Endothelial cell of umbilical vein (primary cell): ENCODE results near the gene RPL36A. TPM values are rescaled to one million over a fixed set of nuclear protein-coding genes. Genes with fewer than 3 reads are reported as not detected.

Source experiments
- Bru-seq: library from RNA; stranded (reverse); fragments of 400-500 nt; gene quantifications from one replicate; lab custom pipeline; 2021; lab: Mats Ljungman, UMichigan
- BruChase-seq, 2 experiments: library from RNA; stranded (reverse); fragments of 400-500 nt; gene quantifications; one replicate each; lab custom pipeline; 2021; lab: Mats Ljungman, UMichigan
- BruUV-seq: library from RNA; stranded (reverse); fragments of 400-500 nt; replicated peaks from 2 replicates; lab custom pipeline; 2021; lab: Mats Ljungman, UMichigan
- CTCF ChIA-PET: fragments of 300-600, 350-600 bp; sonication (Branson Sonifier 250); formaldehyde crosslinking; loops from one replicate; lab custom pipeline; 2021; ENCODE audit warnings: antibody characterized with exemption, inconsistent platforms; lab: Charles Lee
- POLR2A ChIA-PET: fragments of 300-600, 350-600 bp; sonication (Branson Sonifier 250); formaldehyde crosslinking; loops from one replicate; lab custom pipeline; 2021; ENCODE audit warnings: antibody characterized with exemption, inconsistent platforms; lab: Charles Lee
- DNase-seq: peaks from one replicate; pipeline ENCODE4 v3.0.0-alpha.2; 2011; ENCODE audit warnings: low read depth, low spot score
- FAIRE-seq: peaks from 2 replicates; lab custom pipeline; 2011; peaks lifted over from hg19 to GRCh38; lab: Jason Lieb, UNC
- H2AFZ ChIP-seq: 2 replicates; pipeline ENCODE4 v1.6.0; 2012; ENCODE audit warnings: low read depth, low read length, control low read depth, inconsistent platforms
- H3K27ac ChIP-seq: 2 replicates; pipeline ENCODE4 v1.5.1; 2011; ENCODE audit warnings: low read depth, mild to moderate bottlenecking, control low read depth, low read length, moderate library complexity; ENCODE audit not compliant: insufficient read depth
- H3K27me3 ChIP-seq, 2 experiments: 2 replicates each; pipeline versions ENCODE4 v1.6.0 to v1.6.1; 2011; ENCODE audit warnings: low read length in 2 of 2, mixed read lengths in 1 of 2; ENCODE audit not compliant: control insufficient read depth in 2 of 2, insufficient read depth in 2 of 2
- H3K36me3 ChIP-seq, 2 experiments: 2 replicates in 1 of 2; 3 replicates in 1 of 2; pipeline ENCODE4 v1.5.1; 2011; ENCODE audit warnings: low read length in 2 of 2, mild to moderate bottlenecking in 1 of 2, moderate library complexity in 1 of 2; ENCODE audit not compliant: control insufficient read depth in 2 of 2, insufficient read depth in 2 of 2; ENCODE audit errors: extremely low read depth in 1 of 2
- H3K4me1 ChIP-seq: 3 replicates; pipeline ENCODE4 v1.5.1; 2011; ENCODE audit warnings: mild to moderate bottlenecking, low read length; ENCODE audit not compliant: control insufficient read depth, insufficient read depth; ENCODE audit errors: extremely low read depth
- H3K4me2 ChIP-seq: 2 replicates; pipeline ENCODE4 v1.6.1; 2011; ENCODE audit warnings: low read length, control low read depth, mixed read lengths; ENCODE audit not compliant: insufficient read depth
- H3K4me3 ChIP-seq, 3 experiments: fragments of 200-600 bp in 1 of 3; sonication (generic), shearing (Covaris generic) in 1 of 3; replicated peaks in 1 of 3; 2 replicates each; pipeline ENCODE4 v1.5.1; 2011 to 2016; ENCODE audit warnings: control low read depth in 3 of 3, low read length in 3 of 3, mild to moderate bottlenecking in 2 of 3, inconsistent platforms in 1 of 3, low read depth in 1 of 3, moderate library complexity in 1 of 3; ENCODE audit not compliant: insufficient read depth in 1 of 3
- H3K79me2 ChIP-seq: 2 replicates; pipeline ENCODE4 v1.6.0; 2012; ENCODE audit warnings: low read length, inconsistent platforms; ENCODE audit not compliant: control insufficient read depth, insufficient read depth
- H3K9ac ChIP-seq: replicated peaks from 2 replicates; pipeline ENCODE3; 2011; ENCODE audit warnings: low read length, control low read depth; ENCODE audit not compliant: insufficient read depth; ENCODE audit errors: extremely low read depth
- H3K9me1 ChIP-seq: replicated peaks from 3 replicates; pipeline ENCODE4 v1.6.0; 2011; ENCODE audit warnings: mild to moderate bottlenecking, low read length; ENCODE audit not compliant: control insufficient read depth, insufficient read depth; ENCODE audit errors: extremely low read depth
- H3K9me3 ChIP-seq: replicated peaks from 2 replicates; pipeline ENCODE4 v1.5.1; 2012; ENCODE audit warnings: low read length, inconsistent platforms; ENCODE audit not compliant: control insufficient read depth, insufficient read depth
- H4K20me1 ChIP-seq: replicated peaks from 2 replicates; pipeline ENCODE3; 2011; ENCODE audit warnings: mild to moderate bottlenecking, low read length; ENCODE audit not compliant: control insufficient read depth, insufficient read depth; ENCODE audit errors: extremely low read depth
- FOS ChIP-seq: IDR thresholded peaks from 2 replicates; pipeline ENCODE4 v1.6.1; 2011; ENCODE audit warnings: mild to moderate bottlenecking, low read length, moderate library complexity, borderline replicate concordance; ENCODE audit not compliant: insufficient read depth
- MYC ChIP-seq: IDR thresholded peaks from one replicate; pipeline ENCODE4 v1.6.1; 2011; ENCODE audit warnings: mild to moderate bottlenecking, low read depth, low read length
- POLR2A ChIP-seq: IDR thresholded peaks from 2 replicates; pipeline ENCODE4 v1.6.1; 2012; ENCODE audit warnings: low read depth, mild to moderate bottlenecking, control low read depth, low read length
- POLR2AphosphoS5 ChIP-seq: IDR thresholded peaks from 2 replicates; pipeline ENCODE4 v1.6.1; 2012; ENCODE audit warnings: low read depth, mild to moderate bottlenecking, control low read depth, low read length, moderate library complexity; ENCODE audit not compliant: insufficient read depth
- dilution Hi-C: fragments of 300-500 bp; cut with MboI; formaldehyde crosslinking; loops from one replicate; pipeline ENCODE4 v1.15.0; 2019; ENCODE audit warnings: low sequenced_read_pairs; ENCODE audit not compliant: extremely low pct_ligation_motif_present
- intact Hi-C: fragments of 100-400 bp; cut with micrococcal nuclease; formaldehyde crosslinking; loops from one replicate; pipeline ENCODE4 v1.10.0; 2022
- long read RNA-seq: library from polyadenylated mRNA; stranded (forward); transcript quantifications from one replicate; pipeline ENCODE4 v2.0.0, GENCODE V29; 2021
- polyA minus RNA-seq, 3 experiments: library from RNA; depleted of rRNA, polyadenylated mRNA; stranded (reverse); fragments of >200 nt; gene quantifications; 1 replicate in 1 of 3; 2 replicates in 2 of 3; pipeline ENCODE4 v1.2.3, GENCODE V29; 2011
- polyA plus RNA-seq, 4 experiments: library from polyadenylated mRNA; depleted of rRNA in 3 of 4; stranded (reverse) in 3 of 4; unstranded in 1 of 4; fragments of >200 nt; gene quantifications; 2 replicates each; pipeline versions ENCODE4 v1.2.1 to v1.2.3, GENCODE V29; 2011 to 2012; ENCODE audit warnings: missing spikeins in 1 of 4
- total RNA-seq: library from RNA; stranded (reverse); gene quantifications from 2 replicates; pipeline ENCODE4 v1.2.3, GENCODE V29; 2021
- TF ChIP-seq, protein P1 (sequence below): IDR thresholded peaks from 2 replicates; pipeline ENCODE4 v1.6.1; 2011; ENCODE audit not compliant: insufficient read depth, insufficient read length
- TF ChIP-seq, protein P2 (sequence below), 2 donors: IDR thresholded peaks; 1 replicate in 1 of 2; 2 replicates in 1 of 2; pipeline ENCODE4 v1.5.1; 2011; ENCODE audit warnings: low read length in 2 of 2, mild to moderate bottlenecking in 2 of 2, moderate library complexity in 2 of 2, control low read depth in 1 of 2, inconsistent platforms in 1 of 2, low read depth in 1 of 2; ENCODE audit not compliant: insufficient read depth in 1 of 2; ENCODE audit errors: extremely low read depth in 1 of 2

Gene RPL36A
- total RNA-seq = 284 and 329 TPM in 2 replicates
- polyA plus RNA-seq = 901 and 1,196 TPM in 2 replicates
- polyA plus RNA-seq (2011; cell fraction: cytosol; rRNA removed) = 2,585 and 2,736 TPM in 2 replicates
- 666 and 809 TPM in 2 replicates for polyA plus RNA-seq (2011; cell fraction: nucleus; rRNA removed)
- 2,097 and 2,834 TPM in 2 replicates for polyA plus RNA-seq (2012)
- 172 and 180 TPM in 2 replicates for polyA minus RNA-seq
- 224 TPM for polyA minus RNA-seq (2011; cell fraction: cytosol; rRNA and poly(A)+ RNA removed)
- polyA minus RNA-seq (2011; cell fraction: nucleus; rRNA and poly(A)+ RNA removed) = 38.3 and 64.0 TPM in 2 replicates
- Bru-seq, nascent RNA = percentile 92 among the genes with signal in this experiment
- percentile 93 among the genes with signal in this experiment for BruChase-seq, experiment 1, labeled RNA remaining after a 6-hour chase
- percentile 82 among the genes with signal in this experiment for BruChase-seq, experiment 2, labeled RNA remaining after a 2-hour chase
- long read RNA-seq, transcript RPL36A-205 (4 exons, 710 nt) = minor isoform, 10 of 630 reads
- long read RNA-seq, transcript RPL36A-207 (2 exons, 373 nt) = minor isoform, 23 of 630 reads
- long read RNA-seq, transcript RPL36A-206 (5 exons, 399 nt) = minor isoform, 5 of 630 reads
- long read RNA-seq, transcript RPL36A-203 (5 exons, 910 nt) = major isoform, 515 of 630 reads
- long read RNA-seq, partial matches to known transcripts = 16 of 630 reads
- long read RNA-seq, other reads (novel, unspliced or antisense) = 61 of 630 reads

- H3K9ac ChIP-seq = peak within 1 kb of the TSS; percentile 96
- H3K4me1 ChIP-seq = peaks cover 19% of the 10 kb centered on the region
- peak within 1 kb of the TSS; percentile 82 for H2AFZ ChIP-seq
- FAIRE-seq (peak; percentile 82), DNase-seq (peak; percentile 91)
- peak; percentile 96 for TF ChIP-seq POLR2A
- TF ChIP-seq FOS = no peak
- TF ChIP-seq, protein P1, sequence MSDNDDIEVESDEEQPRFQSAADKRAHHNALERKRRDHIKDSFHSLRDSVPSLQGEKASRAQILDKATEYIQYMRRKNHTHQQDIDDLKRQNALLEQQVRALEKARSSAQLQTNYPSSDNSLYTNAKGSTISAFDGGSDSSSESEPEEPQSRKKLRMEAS = peak; percentile 12
- no peak for TF ChIP-seq MYC
- TF ChIP-seq POLR2AphosphoS5 = peak; percentile 91
- TF ChIP-seq, protein P2, sequence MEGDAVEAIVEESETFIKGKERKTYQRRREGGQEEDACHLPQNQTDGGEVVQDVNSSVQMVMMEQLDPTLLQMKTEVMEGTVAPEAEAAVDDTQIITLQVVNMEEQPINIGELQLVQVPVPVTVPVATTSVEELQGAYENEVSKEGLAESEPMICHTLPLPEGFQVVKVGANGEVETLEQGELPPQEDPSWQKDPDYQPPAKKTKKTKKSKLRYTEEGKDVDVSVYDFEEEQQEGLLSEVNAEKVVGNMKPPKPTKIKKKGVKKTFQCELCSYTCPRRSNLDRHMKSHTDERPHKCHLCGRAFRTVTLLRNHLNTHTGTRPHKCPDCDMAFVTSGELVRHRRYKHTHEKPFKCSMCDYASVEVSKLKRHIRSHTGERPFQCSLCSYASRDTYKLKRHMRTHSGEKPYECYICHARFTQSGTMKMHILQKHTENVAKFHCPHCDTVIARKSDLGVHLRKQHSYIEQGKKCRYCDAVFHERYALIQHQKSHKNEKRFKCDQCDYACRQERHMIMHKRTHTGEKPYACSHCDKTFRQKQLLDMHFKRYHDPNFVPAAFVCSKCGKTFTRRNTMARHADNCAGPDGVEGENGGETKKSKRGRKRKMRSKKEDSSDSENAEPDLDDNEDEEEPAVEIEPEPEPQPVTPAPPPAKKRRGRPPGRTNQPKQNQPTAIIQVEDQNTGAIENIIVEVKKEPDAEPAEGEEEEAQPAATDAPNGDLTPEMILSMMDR (IDR thresholded peaks at IDR 0.05; ENCODE audit: extremely low read depth in 1 of 2, insufficient read depth in 1 of 2, low read depth in 1 of 2, low read length in 2 of 2) = peak; percentile 68 to 73
- no peaks in the 10 kb centered on the region for H3K27me3 ChIP-seq
- intact Hi-C loops = loop anchor here (1.0 to 5.0 kb wide), 3 partner anchors 17 to 749 kb away; partner anchors contain the start of genes HNRNPH2, SRPX2 and TIMM8A
- H3K36me3 ChIP-seq = no peaks in the 10 kb centered on the region
- dilution Hi-C loops = no loop called here
- no peaks in the 10 kb centered on the region for H4K20me1 ChIP-seq
- ChIA-PET POLR2A (interaction anchor here (0.6 to 1.4 kb wide), 6 partner anchors 11 to 159 kb away, joined by 3 to 14 read pairs (median 3); partner anchors contain the start of genes ARMCX1 and TIMM8A), CTCF (interaction anchor here (0.6 to 2.2 kb wide), 6 partner anchors 13 to 42 kb away, joined by 3 to 6 read pairs (median 4); partner anchors contain the start of genes GLA and TIMM8A)
- no peaks in the 10 kb centered on the region for H3K9me3 ChIP-seq
- BruUV-seq = TSS peak; percentile 68
- H3K4me2 ChIP-seq = peak within 1 kb of the TSS; percentile 96
- H3K4me3 ChIP-seq = peak within 1 kb of the TSS; percentile 61 to 92 (median 87)
- H3K79me2 ChIP-seq = peaks cover 29% of the 10 kb centered on the region
- peak within 1 kb of the TSS; percentile 84 for H3K27ac ChIP-seq
- no peaks in the 10 kb centered on the region for H3K9me1 ChIP-seq
Measured at GRCh38 chrX:101390664-101391525, at the start of gene RPL36A. Gene RPL36A, plus strand, starts transcription at chrX:101391011. Its CDS starts 33 bp downstream, at chrX:101391044.
